B cell (primary cell): ENCODE data around the gene FAR2.

Experiments
- CTCF ChIP-seq: fragments of 200-600 bp; IDR thresholded peaks from one replicate; pipeline ENCODE4 v1.8.0; 2022; ENCODE audit warnings: antibody characterized with exemption, mild to moderate bottlenecking
- EZH2 ChIP-seq: IDR thresholded peaks from 2 replicates; pipeline ENCODE4 v1.6.1; 2012; ENCODE audit warnings: borderline replicate concordance, low read depth, mild to moderate bottlenecking, moderate library complexity, low read length; ENCODE audit not compliant: insufficient read depth, poor library complexity, severe bottlenecking

- TF ChIP-seq CTCF, result no peak
- TF ChIP-seq EZH2, result no peak
These were observed 55.4 kb downstream of the FAR2 start for GRCh38 chr12:29204521-29204920.
